HepG2 (cell line): ENCODE results near the gene TLE5. TPM values are rescaled to one million over a fixed set of nuclear protein-coding genes. Genes with fewer than 3 reads are reported as not detected.

ENCODE experiments used
- CAMTA2 ChIP-seq: sonication (generic); formaldehyde crosslinking; IDR thresholded peaks from 2 replicates; pipeline ENCODE4 v1.4.0; 2020; ENCODE audit warnings: mild to moderate bottlenecking, missing genetic modification reagents, borderline replicate concordance
- ERF ChIP-seq: IDR thresholded peaks from 2 replicates; pipeline ENCODE4 v1.6.1; 2018; ENCODE audit warnings: missing biosample characterization, missing genetic modification reagents
- GFI1 ChIP-seq: sonication (generic); formaldehyde crosslinking; IDR thresholded peaks from 2 replicates; pipeline ENCODE4 v1.5.0; 2020; ENCODE audit warnings: missing genetic modification reagents, mild to moderate bottlenecking, borderline replicate concordance
- IKZF4 ChIP-seq: sonication (generic); formaldehyde crosslinking; IDR thresholded peaks from 2 replicates; pipeline ENCODE4 v1.5.1; 2020; ENCODE audit warnings: borderline replicate concordance, mild to moderate bottlenecking, low read depth, missing genetic modification reagents; ENCODE audit errors: not compliant biosample characterization
- NFE2L2 ChIP-seq: fragments of 150-350 bp; IDR thresholded peaks from 2 replicates; pipeline ENCODE4 v1.6.1; 2014; ENCODE audit warnings: low read length
- PITX1 ChIP-seq: sonication (generic); formaldehyde crosslinking; IDR thresholded peaks from 2 replicates; pipeline ENCODE4 v1.5.1; 2020; ENCODE audit warnings: mild to moderate bottlenecking, missing genetic modification reagents
- ZNF333 ChIP-seq: sonication (generic); formaldehyde crosslinking; IDR thresholded peaks from 2 replicates; pipeline ENCODE4 v1.4.0; 2020; ENCODE audit warnings: mild to moderate bottlenecking, missing genetic modification reagents, borderline replicate concordance
- ZNF343 ChIP-seq: sonication (generic); formaldehyde crosslinking; IDR thresholded peaks from 2 replicates; pipeline ENCODE4 v1.4.0; 2020; ENCODE audit warnings: mild to moderate bottlenecking, missing genetic modification reagents
- ZNF383 ChIP-seq: sonication (generic); formaldehyde crosslinking; IDR thresholded peaks from 2 replicates; pipeline ENCODE4 v1.4.0; 2020; ENCODE audit warnings: missing genetic modification reagents, mild to moderate bottlenecking, borderline replicate concordance
- ZNF547 ChIP-seq: sonication (generic); formaldehyde crosslinking; IDR thresholded peaks from 2 replicates; pipeline ENCODE4 v1.5.1; 2020; ENCODE audit warnings: mild to moderate bottlenecking, missing genetic modification reagents
- ZNF556 ChIP-seq: sonication (generic); formaldehyde crosslinking; IDR thresholded peaks from 2 replicates; pipeline ENCODE4 v1.4.0; 2020; ENCODE audit warnings: mild to moderate bottlenecking, missing genetic modification reagents, borderline replicate concordance
- ZNF605 ChIP-seq: sonication (generic); formaldehyde crosslinking; IDR thresholded peaks from 2 replicates; pipeline ENCODE4 v1.8.0; 2022; ENCODE audit warnings: mild to moderate bottlenecking, missing genetic modification reagents
- ZNF670 ChIP-seq: sonication (generic); formaldehyde crosslinking; IDR thresholded peaks from 2 replicates; pipeline ENCODE4 v1.8.0; 2022; ENCODE audit warnings: mild to moderate bottlenecking, missing genetic modification reagents, borderline replicate concordance
- ZNF761 ChIP-seq: sonication (generic); formaldehyde crosslinking; conservative IDR thresholded peaks from 2 replicates; pipeline ENCODE4 v1.4.0; 2020; ENCODE audit warnings: mild to moderate bottlenecking, missing genetic modification reagents
- ZNF792 ChIP-seq: IDR thresholded peaks from 2 replicates; pipeline ENCODE4 v1.6.1; 2016
- ZNF850 ChIP-seq: sonication (generic); formaldehyde crosslinking; conservative IDR thresholded peaks from 2 replicates; pipeline ENCODE4 v1.9.0; 2021; ENCODE audit warnings: mild to moderate bottlenecking, missing genetic modification reagents
- polyA plus RNA-seq, 8 experiments: library from polyadenylated mRNA; depleted of rRNA in 3 of 8; stranded (reverse) in 7 of 8; unstranded in 1 of 8; fragments of >200 nt; fragmentation: Illumina TruSeq in 4 of 8; extraction: Trizol in 4 of 8; gene quantifications; 2 replicates each; pipeline versions ENCODE4 v1.2.1 to v1.2.3, GENCODE V29; 2011 to 2016; ENCODE audit warnings: low read depth in 4 of 8, missing spikeins in 1 of 8, mixed read lengths in 1 of 8; ENCODE audit not compliant: insufficient read depth in 1 of 8
- total RNA-seq, 5 experiments: library from RNA; depleted of rRNA; stranded (reverse); fragments of >200 nt; fragmentation: Illumina TruSeq; extraction: Trizol; gene quantifications; 2 replicates each; pipeline ENCODE4 v1.2.3, GENCODE V29; 2016; ENCODE audit warnings: low read depth in 1 of 5
- TF ChIP-seq, protein P1 (sequence below): sonication (generic); formaldehyde crosslinking; IDR thresholded peaks from 2 replicates; pipeline ENCODE4 v1.5.0; 2020; ENCODE audit warnings: missing genetic modification reagents
- TF ChIP-seq, protein P2 (sequence below): sonication (generic); formaldehyde crosslinking; IDR thresholded peaks from 2 replicates; pipeline ENCODE4 v1.4.0; 2020; ENCODE audit warnings: missing genetic modification reagents, borderline replicate concordance
- TF ChIP-seq, protein P3 (sequence below): IDR thresholded peaks from 2 replicates; pipeline ENCODE4 v1.6.1; 2016; ENCODE audit warnings: missing compliant biosample characterization, missing genetic modification reagents, borderline replicate concordance
- TF ChIP-seq, protein P4 (sequence below): sonication (generic); formaldehyde crosslinking; conservative IDR thresholded peaks from 2 replicates; pipeline ENCODE4 v1.4.0; 2020; ENCODE audit warnings: mild to moderate bottlenecking, missing genetic modification reagents, moderate library complexity

Gene TLE5
- total and polyA plus RNA-seq, 2 of the 13 experiments (the other 11 are each of a cell fraction or from before 2014, with no cell fraction given): 62.8 to 189 TPM

DNA sequence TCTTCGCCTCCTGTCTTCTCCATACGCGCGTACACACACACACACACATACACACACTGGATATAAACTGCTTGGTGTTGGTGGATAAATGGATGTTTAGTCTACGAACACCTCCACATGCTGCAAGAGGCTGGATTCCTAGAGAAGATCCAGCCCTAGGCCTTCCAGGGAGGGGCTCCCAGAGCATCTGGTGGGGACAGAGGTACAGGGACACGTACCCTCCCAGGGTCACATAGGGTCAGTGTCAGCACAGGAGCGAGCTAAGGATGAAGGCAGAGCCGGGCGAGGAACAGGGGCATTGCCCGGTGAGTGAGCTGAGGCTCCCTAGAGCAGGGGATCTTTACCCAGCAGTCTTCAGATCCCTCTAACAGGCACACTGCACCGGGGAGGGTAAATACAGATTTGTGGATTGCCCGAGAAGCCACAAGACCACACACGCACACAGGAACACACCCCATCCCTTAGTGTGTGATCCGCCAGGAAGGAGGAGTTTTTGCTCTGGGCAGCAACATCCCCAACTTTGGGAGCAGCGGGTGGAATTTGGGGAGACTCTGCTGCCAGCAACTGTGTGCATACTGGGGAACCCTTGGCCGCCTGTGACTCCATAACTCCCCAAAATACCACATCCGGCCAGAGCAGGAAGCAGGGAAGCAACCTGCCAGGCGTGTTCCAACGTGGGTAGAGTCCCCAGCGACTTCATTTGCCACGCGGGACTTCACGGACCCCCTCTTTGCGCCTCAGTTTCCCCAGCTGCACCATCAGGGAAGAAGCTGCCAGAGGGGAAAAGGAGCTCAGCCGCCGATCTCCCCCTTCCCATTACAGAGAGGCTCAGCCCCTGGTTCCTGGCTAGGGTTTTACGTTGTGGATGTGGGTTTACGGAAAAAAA is 27.4 kb downstream of the TLE5 start (continued):
- TF ChIP-seq NFE2L2: no peak
- TF ChIP-seq ZNF605 (CRISPR knock-in tag): 0 out of 2 replicates have a peak, but pooled peaks have one; percentile 9
- peak; percentile 32; the same call in 1 of the 2 replicates for TF ChIP-seq ZNF333
- TF ChIP-seq CAMTA2: 0 out of 2 replicates have a peak, but pooled peaks have one; percentile 76
- TF ChIP-seq ZNF556: no peak; the same call in 1 of the 2 replicates
- TF ChIP-seq, protein P1, sequence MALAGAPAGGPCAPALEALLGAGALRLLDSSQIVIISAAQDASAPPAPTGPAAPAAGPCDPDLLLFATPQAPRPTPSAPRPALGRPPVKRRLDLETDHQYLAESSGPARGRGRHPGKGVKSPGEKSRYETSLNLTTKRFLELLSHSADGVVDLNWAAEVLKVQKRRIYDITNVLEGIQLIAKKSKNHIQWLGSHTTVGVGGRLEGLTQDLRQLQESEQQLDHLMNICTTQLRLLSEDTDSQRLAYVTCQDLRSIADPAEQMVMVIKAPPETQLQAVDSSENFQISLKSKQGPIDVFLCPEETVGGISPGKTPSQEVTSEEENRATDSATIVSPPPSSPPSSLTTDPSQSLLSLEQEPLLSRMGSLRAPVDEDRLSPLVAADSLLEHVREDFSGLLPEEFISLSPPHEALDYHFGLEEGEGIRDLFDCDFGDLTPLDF: no peak
- TF ChIP-seq ZNF850: peak; percentile 96
- TF ChIP-seq, protein P2, sequence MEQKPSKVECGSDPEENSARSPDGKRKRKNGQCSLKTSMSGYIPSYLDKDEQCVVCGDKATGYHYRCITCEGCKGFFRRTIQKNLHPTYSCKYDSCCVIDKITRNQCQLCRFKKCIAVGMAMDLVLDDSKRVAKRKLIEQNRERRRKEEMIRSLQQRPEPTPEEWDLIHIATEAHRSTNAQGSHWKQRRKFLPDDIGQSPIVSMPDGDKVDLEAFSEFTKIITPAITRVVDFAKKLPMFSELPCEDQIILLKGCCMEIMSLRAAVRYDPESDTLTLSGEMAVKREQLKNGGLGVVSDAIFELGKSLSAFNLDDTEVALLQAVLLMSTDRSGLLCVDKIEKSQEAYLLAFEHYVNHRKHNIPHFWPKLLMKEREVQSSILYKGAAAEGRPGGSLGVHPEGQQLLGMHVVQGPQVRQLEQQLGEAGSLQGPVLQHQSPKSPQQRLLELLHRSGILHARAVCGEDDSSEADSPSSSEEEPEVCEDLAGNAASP (CRISPR knock-in tag): peak; percentile 95; the same call in 1 of the 2 replicates
- 0 out of 2 replicates have a peak, but pooled peaks have one; percentile 43 for TF ChIP-seq ZNF670 (CRISPR knock-in tag)
- no peak for TF ChIP-seq ERF (CRISPR knock-in tag)
- TF ChIP-seq GFI1: 0 out of 2 replicates have a peak, but pooled peaks have one; percentile 15
- TF ChIP-seq ZNF761 (CRISPR knock-in tag): 0 out of 2 replicates have a peak, but pooled peaks have one; percentile 50
- TF ChIP-seq, protein P3, sequence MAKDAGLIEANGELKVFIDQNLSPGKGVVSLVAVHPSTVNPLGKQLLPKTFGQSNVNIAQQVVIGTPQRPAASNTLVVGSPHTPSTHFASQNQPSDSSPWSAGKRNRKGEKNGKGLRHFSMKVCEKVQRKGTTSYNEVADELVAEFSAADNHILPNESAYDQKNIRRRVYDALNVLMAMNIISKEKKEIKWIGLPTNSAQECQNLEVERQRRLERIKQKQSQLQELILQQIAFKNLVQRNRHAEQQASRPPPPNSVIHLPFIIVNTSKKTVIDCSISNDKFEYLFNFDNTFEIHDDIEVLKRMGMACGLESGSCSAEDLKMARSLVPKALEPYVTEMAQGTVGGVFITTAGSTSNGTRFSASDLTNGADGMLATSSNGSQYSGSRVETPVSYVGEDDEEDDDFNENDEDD (CRISPR knock-in tag): peak; percentile 27; the same call in 1 of the 2 replicates
- TF ChIP-seq PITX1: no peak; the same call in 1 of the 2 replicates
- TF ChIP-seq, protein P4, sequence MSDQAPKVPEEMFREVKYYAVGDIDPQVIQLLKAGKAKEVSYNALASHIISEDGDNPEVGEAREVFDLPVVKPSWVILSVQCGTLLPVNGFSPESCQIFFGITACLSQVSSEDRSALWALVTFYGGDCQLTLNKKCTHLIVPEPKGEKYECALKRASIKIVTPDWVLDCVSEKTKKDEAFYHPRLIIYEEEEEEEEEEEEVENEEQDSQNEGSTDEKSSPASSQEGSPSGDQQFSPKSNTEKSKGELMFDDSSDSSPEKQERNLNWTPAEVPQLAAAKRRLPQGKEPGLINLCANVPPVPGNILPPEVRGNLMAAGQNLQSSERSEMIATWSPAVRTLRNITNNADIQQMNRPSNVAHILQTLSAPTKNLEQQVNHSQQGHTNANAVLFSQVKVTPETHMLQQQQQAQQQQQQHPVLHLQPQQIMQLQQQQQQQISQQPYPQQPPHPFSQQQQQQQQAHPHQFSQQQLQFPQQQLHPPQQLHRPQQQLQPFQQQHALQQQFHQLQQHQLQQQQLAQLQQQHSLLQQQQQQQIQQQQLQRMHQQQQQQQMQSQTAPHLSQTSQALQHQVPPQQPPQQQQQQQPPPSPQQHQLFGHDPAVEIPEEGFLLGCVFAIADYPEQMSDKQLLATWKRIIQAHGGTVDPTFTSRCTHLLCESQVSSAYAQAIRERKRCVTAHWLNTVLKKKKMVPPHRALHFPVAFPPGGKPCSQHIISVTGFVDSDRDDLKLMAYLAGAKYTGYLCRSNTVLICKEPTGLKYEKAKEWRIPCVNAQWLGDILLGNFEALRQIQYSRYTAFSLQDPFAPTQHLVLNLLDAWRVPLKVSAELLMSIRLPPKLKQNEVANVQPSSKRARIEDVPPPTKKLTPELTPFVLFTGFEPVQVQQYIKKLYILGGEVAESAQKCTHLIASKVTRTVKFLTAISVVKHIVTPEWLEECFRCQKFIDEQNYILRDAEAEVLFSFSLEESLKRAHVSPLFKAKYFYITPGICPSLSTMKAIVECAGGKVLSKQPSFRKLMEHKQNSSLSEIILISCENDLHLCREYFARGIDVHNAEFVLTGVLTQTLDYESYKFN (CRISPR knock-in tag): 0 out of 2 replicates have a peak, but pooled peaks have one; percentile 31
- TF ChIP-seq ZNF547: peak; percentile 45; the same call in 1 of the 2 replicates
- TF ChIP-seq ZNF383: 0 out of 2 replicates have a peak, but pooled peaks have one; percentile 4
- TF ChIP-seq IKZF4 (CRISPR knock-in tag): peak; percentile 26
- 0 out of 2 replicates have a peak, but pooled peaks have one; percentile 18 for TF ChIP-seq ZNF792 (CRISPR knock-in tag)
- 0 out of 2 replicates have a peak, but pooled peaks have one; percentile 4 for TF ChIP-seq ZNF343 (CRISPR knock-in tag)
